Breast epithelium (tissue), 4 donors: ENCODE measurements around the gene XAF1. TPM values are rescaled to one million over a fixed set of nuclear protein-coding genes. Genes with fewer than 3 reads are reported as not detected.

Experiments
- DNase-seq, 2 donors: peaks; one replicate each; pipeline ENCODE4 v3.0.0-alpha.2; 2019; ENCODE audit warnings: low spot score in 2 of 2
- H3K27ac ChIP-seq, 2 donors: fragments of 200-600 bp; sonication (generic) in 1 of 2; one replicate each; pipeline ENCODE4 v1.5.1; 2016 to 2019; ENCODE audit warnings: mild to moderate bottlenecking in 1 of 2
- H3K27me3 ChIP-seq, 2 donors: fragments of 200-600 bp; sonication (generic) in 1 of 2; one replicate each; pipeline versions ENCODE4 v1.5.1 to v1.6.0; 2017 to 2019; ENCODE audit warnings: control low read depth in 1 of 2, mild to moderate bottlenecking in 1 of 2
- H3K36me3 ChIP-seq: fragments of 200-600 bp; one replicate; pipeline ENCODE4 v1.5.1; 2019
- H3K4me1 ChIP-seq, 2 donors: fragments of 200-600 bp; sonication (generic); one replicate each; pipeline ENCODE4 v1.5.1; 2016 to 2019; ENCODE audit warnings: control low read depth in 1 of 2
- H3K4me3 ChIP-seq, 3 donors: fragments of 200-600 bp; sonication (generic); 1 replicate in 2 of 3; 2 replicates in 1 of 3; pipeline ENCODE4 v1.5.1; 2016 to 2019; ENCODE audit warnings: mild to moderate bottlenecking in 3 of 3, moderate library complexity in 2 of 3
- H3K9me3 ChIP-seq, 2 donors: fragments of 200-600 bp; sonication (generic) in 1 of 2; one replicate each; pipeline ENCODE4 v1.5.1; 2016 to 2019; ENCODE audit warnings: control low read depth in 1 of 2
- POLR2A ChIP-seq: fragments of 450-650 bp; IDR thresholded peaks from one replicate; pipeline ENCODE4 v1.6.1; 2016; ENCODE audit warnings: antibody characterized with exemption, mild to moderate bottlenecking, moderate library complexity
- POLR2AphosphoS5 ChIP-seq, 3 donors: sonication (generic); formaldehyde crosslinking; IDR thresholded peaks; one replicate each; pipeline ENCODE4 v1.6.1; 2017; ENCODE audit warnings: antibody characterized with exemption in 3 of 3
- intact Hi-C: fragments of 100-400 bp; cut with DNase I; formaldehyde crosslinking; loops from one replicate; pipeline ENCODE4 v1.15.1; 2023; ENCODE audit warnings: low total_unique reads
- total RNA-seq, 3 donors: library from RNA; depleted of rRNA; stranded (reverse); fragments of >200 nt; gene quantifications; one replicate each; pipeline ENCODE4 v1.1.0, GENCODE V29; 2016
- TF ChIP-seq, protein P1 (sequence below), 3 donors: fragments of 450-650 bp; IDR thresholded peaks; one replicate each; pipeline ENCODE4 v1.5.1; 2016 to 2017; ENCODE audit warnings: antibody characterized with exemption in 3 of 3, mild to moderate bottlenecking in 3 of 3, moderate library complexity in 3 of 3

XAF1 gene
- total RNA-seq, 3 donors from 2014 or later = 15.2 to 25.6 (median 25.2) TPM

- Histone ChIP-seq H3K4me3 (peak within 1 kb of the TSS; percentile 20 to 66 (median 41)), H3K36me3 (no peaks in the 10 kb centered on the region)
These were observed 42.5 kb upstream of the XAF1 start, which contains the start of gene SLC13A5 for GRCh38 chr17:6713130-6713917. TSS of gene SLC13A5 (minus strand) at chr17:6713369. CDS start at chr17:6713333, 36 bp downstream.

DNA sequence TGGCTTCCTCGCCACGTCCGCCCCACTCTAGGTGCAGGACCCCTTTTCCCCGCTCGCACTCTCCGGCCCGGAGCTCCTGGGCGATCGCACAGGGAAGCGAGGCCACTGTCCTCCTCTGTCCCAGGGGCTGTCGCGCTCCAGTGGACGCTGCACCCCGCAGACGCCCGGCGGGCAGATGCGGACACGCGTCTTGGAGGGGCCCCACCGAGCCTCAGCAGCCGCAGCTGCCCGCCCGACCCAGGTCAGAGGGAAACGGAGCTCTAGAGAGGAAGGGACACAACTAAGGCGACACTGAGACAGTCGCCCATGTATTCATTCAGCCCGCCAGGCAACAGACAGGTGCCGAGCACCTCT is 42.0 kb upstream of the XAF1 start:
- Histone ChIP-seq H3K4me1 (peaks cover 8 to 11% of the 10 kb centered on the region in 2 donors), H3K27me3 (peaks cover 0 to 13% of the 10 kb centered on the region in 2 donors), H3K4me3 (peak overlapping the region; percentile 20 to 66 (median 41)), H3K36me3 (no peaks in the 10 kb centered on the region), H3K9me3 (peaks cover 0 to 8% of the 10 kb centered on the region in 2 donors), H3K27ac (no peak overlapping the region)
- TF ChIP-seq, protein P1, sequence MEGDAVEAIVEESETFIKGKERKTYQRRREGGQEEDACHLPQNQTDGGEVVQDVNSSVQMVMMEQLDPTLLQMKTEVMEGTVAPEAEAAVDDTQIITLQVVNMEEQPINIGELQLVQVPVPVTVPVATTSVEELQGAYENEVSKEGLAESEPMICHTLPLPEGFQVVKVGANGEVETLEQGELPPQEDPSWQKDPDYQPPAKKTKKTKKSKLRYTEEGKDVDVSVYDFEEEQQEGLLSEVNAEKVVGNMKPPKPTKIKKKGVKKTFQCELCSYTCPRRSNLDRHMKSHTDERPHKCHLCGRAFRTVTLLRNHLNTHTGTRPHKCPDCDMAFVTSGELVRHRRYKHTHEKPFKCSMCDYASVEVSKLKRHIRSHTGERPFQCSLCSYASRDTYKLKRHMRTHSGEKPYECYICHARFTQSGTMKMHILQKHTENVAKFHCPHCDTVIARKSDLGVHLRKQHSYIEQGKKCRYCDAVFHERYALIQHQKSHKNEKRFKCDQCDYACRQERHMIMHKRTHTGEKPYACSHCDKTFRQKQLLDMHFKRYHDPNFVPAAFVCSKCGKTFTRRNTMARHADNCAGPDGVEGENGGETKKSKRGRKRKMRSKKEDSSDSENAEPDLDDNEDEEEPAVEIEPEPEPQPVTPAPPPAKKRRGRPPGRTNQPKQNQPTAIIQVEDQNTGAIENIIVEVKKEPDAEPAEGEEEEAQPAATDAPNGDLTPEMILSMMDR (IDR thresholded peaks at IDR 0.05) = no peak
- DNase-seq = no peak
- intact Hi-C loops = no loop called here

More at GRCh38 chr17:6713130-6713917, 42.5 kb upstream of the XAF1 start, which contains the start of gene SLC13A5:
- Histone ChIP-seq H3K27ac (peak within 1 kb of the TSS; percentile 70 to 78), H3K27me3 (peaks cover 0 to 13% of the 10 kb centered on the region in 2 donors), H3K4me1 (peaks cover 8 to 11% of the 10 kb centered on the region in 2 donors), H3K9me3 (peaks cover 0 to 8% of the 10 kb centered on the region in 2 donors)
- no peak for DNase-seq
- TF ChIP-seq, protein P1 (IDR thresholded peaks at IDR 0.05) = peak in 1 of 3 donors; percentile 17
- TF ChIP-seq POLR2A (no peak), POLR2AphosphoS5 (IDR thresholded peaks at IDR 0.05) (no peak)
- intact Hi-C loops = no loop called here

GRCh38 chr17:6714315-6714874 is 41.5 kb upstream of the XAF1 start:
- intact Hi-C loops = no loop called here
- Histone ChIP-seq H3K9me3 (peaks cover 0 to 8% of the 10 kb centered on the region in 2 donors), H3K36me3 (no peaks in the 10 kb centered on the region), H3K27ac (no peak overlapping the region), H3K27me3 (peaks cover 0 to 13% of the 10 kb centered on the region in 2 donors), H3K4me1 (peaks cover 8 to 11% of the 10 kb centered on the region in 2 donors), H3K4me3 (no peak overlapping the region)
- no peak for DNase-seq
- no peak for TF ChIP-seq POLR2A
- TF ChIP-seq POLR2AphosphoS5 (IDR thresholded peaks at IDR 0.05) = no peak
- TF ChIP-seq, protein P1 (IDR thresholded peaks at IDR 0.05) = no peak

GRCh38 chr17:6716736-6717135 is 39.1 kb upstream of the XAF1 start:
- H3K27ac ChIP-seq = no peak overlapping the region
- H3K4me3 ChIP-seq = no peak overlapping the region
- no peaks in the 10 kb centered on the region for H3K36me3 ChIP-seq
- intact Hi-C loops = no loop called here
- DNase-seq = no peak
- peaks cover 8 to 11% of the 10 kb centered on the region in 2 donors for H3K4me1 ChIP-seq
- TF ChIP-seq, protein P1 (IDR thresholded peaks at IDR 0.05) = no peak
- TF ChIP-seq POLR2AphosphoS5 (IDR thresholded peaks at IDR 0.05) (no peak), POLR2A (no peak)
- peaks cover 0 to 8% of the 10 kb centered on the region in 2 donors for H3K9me3 ChIP-seq
- H3K27me3 ChIP-seq = peaks cover 0 to 13% of the 10 kb centered on the region in 2 donors

DNA sequence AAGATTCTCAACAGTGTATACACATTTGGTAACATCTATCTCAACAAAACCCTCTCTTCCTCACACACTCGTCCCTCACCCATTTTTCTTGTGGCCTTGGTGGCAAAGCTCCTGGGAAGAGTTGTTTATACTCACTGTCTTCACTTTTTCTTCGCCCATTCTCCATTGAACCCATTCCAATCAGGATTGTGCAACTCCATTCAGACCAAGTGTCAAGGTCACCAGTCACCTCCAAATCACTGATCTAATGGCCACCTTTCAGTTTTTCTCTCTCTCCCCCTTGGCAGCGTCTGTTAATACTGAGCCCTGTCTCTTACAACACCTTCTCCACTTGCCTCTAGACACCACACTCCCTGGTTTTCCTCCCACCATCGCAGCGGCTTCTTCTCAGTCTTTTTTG is 34.1 kb upstream of the XAF1 start:
- intact Hi-C loops = no loop called here
- H3K27me3 ChIP-seq = no peaks in the 10 kb centered on the region
- DNase-seq = no peak
- no peak overlapping the region for H3K27ac ChIP-seq
- no peaks in the 10 kb centered on the region for H3K9me3 ChIP-seq
- no peaks in the 10 kb centered on the region for H3K4me1 ChIP-seq
- no peak overlapping the region for H3K4me3 ChIP-seq
- TF ChIP-seq POLR2AphosphoS5 (IDR thresholded peaks at IDR 0.05) = no peak
- TF ChIP-seq, protein P1 (IDR thresholded peaks at IDR 0.05) = no peak
- no peaks in the 10 kb centered on the region for H3K36me3 ChIP-seq
